Activated T-cell treated with anti-CD3 and anti-CD28 coated beads for 1 hour (primary cell): Measurements from ENCODE around the gene UBE2I.

ENCODE experiments used
- DNase-seq: peaks from one replicate; pipeline ENCODE4 v3.0.0-alpha.2; 2020; ENCODE audit warnings: low read depth

Gene UBE2I

DNA sequence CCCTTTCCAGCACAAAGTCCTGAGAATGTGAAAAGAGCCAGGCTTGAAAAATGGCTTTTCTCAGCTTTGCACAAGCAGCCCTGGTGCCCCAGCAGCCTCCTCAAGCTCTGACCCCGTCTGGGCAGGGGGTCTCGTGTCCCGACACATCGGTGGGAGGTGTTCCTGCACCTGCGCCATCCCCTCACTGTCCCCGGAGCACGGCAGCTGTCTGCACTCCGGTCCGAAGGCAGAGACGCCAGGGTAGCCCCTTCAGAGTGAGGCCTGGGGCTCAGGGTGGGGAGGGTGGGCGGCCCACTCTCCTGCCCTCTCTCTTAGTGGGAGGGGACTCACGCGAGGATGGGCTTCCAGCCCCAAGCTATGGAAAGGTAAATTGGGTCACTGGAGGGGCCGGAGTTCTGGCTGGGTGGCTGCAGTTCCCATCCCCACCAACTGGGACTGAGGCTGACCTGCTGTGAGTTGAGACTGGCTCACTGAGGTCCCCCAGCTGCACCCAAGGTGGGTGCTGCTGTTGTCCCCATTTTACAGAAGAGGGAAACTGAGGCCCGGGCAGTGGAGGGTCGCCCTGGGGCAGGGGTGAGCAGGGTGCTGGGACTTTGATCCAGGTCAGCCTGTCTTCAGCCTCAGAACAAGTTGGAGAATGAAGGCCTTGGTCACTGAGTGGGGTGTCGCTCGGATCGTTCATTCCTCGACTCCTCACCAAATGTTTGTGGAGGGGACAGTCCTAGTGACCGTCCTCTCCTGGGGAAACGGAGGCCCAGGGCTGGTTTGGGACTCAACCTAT is 21.7 kb downstream of the UBE2I start:
- no peak for DNase-seq

DNA sequence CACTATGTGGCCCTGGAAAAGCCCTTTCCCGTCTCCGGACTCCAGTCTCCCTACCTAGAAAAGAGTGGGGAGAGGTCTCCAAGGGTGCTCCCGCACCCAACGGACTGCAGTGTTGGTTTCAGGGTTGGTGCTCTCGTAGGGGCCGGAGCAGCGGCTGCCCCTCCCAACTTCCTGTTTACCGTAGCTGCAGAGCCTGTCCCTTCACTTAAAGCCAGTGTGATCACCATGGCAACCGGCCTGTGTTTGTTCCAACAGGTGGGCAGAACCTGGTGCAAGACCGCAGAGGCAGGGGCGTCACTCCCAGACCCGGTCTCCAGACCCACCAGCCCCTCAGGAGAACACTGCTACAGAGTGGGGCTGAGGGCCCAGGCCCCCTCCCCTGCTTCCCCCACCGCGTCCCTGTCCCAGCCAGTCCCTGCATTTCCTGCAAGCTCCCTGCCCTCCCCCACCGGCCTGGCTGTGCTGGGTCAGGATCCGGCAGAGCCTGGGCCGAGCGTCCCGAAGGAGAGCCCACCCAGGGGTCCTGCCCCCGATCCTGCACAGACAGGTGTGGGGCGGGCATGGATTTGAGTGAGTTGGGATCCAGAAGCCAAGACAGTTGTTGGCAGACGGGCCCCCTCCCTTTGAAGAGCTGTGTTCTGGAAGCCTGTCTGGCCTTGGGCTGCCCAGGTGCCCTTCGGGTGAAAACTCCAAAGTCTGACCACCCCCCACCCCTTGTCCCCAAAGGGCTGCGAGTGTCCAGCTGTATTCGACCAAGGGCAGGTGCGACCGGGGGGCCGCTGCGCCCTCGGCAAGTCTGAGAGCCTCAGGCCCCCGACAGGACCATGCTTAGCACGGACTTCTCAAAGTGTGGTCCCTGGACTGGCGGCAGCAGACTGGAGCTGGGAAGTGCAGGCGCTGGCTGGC is 22.5 kb downstream of the UBE2I start:
- DNase-seq: peak; percentile 29

DNA sequence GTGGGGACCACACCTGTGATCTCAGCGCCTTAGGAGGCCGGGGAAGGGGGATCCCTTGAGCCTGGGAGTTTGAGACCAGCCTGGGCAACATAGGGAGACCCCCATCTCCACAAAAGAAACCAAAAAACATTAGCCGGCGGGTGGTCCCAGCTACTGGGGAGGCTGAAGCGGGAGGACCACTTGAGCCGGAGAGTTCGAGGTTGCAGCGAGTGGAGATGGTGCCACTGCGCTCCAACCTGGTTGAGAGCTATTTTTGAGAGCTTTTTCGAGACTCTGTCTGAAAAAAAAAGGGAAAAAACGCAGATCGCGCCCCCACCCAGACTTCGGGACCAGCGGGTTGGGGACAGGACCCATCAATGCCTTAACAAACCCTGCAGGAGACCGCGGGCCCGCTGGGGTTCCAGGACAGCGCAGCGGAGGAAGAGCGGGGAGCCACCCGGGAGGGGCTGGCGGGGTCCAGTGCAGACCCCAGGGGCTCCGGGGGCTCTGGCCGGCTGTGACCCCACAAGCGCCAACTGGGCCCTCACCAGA is 23.2 kb downstream of the UBE2I start:
- DNase-seq: no peak

DNA sequence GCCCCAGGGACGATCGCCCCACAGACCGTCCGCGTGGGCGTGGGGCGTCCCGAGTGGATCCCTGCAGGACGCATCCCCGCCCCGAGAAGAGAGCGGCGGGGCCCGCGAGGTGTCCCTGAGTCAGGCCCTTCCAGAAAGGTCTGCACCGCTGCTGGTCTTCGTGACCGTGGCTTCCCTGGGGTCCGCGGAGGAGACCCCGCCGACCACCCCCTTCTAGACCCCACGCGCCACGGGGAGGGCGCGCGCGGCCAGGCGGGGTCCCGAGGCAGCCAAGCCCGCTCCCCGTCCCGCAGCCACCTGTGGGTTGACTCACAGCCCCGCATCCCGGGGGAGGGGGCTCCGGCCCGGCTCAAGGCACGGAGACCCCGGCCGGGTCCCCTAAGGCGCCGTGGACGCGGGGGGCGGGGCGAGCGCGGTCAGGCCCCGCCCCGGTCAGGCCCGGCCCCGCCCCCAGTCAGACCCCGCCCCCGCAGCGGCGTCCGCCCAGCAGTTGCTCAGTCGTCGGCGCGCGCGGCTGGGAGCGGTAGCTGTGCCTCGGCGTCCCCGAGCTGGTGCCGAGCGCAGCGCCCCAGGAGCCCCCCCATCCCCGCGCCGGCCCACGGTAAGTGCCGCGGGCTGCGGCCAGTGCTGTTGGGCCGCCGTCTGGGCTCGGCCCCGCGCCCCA is 23.8 kb downstream of the UBE2I start, which contains the start of gene BAIAP3:
BAIAP3 (plus strand) TSS at position 497 of the 664 bp plus-strand sequence. CDS start 4,905 bp downstream, outside the sequence.
- peak; percentile 46 for DNase-seq

DNA sequence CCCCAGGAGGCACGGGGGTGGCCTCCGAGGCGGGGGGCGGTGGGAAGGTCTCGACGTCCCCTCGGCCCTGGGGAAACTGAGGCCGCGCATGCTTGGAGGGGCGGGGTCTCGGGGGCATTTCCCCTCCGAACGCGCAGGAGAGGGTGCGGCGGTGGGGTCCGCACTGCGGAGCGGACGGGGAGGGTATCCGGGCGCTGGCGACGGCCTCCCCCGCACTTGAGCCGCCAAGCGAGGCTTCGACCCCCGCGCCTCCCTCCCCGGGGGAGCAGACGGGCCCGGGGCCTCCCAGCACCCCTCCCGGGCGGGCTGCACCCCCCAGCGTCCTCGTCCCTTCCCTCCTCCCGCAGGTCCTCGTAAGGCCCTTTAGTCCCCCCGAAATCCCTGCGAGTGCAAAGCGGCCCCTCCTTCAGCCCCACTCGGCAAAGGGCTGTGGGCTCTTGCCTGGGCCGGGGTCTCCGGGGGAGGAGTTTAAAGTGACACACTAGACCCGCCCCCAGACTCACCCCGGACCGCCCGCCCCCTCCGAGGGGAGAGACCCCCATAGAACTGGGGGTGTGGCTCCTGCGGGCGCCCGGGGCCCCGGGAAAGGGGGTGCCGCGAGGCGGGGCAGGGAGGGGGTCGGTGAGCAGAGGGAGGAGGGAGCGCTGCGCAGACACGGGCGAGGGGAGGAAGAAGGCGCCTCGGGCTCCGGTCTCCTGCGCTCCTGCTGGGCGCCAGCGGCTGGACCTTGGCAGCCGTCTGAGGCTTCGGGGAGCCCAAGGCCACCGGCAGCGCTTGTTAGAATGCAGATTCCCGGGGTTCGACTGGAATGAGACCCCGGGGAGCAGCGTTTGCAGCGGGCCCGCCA is 24.6 kb downstream of the UBE2I start:
- DNase-seq: no peak

DNA sequence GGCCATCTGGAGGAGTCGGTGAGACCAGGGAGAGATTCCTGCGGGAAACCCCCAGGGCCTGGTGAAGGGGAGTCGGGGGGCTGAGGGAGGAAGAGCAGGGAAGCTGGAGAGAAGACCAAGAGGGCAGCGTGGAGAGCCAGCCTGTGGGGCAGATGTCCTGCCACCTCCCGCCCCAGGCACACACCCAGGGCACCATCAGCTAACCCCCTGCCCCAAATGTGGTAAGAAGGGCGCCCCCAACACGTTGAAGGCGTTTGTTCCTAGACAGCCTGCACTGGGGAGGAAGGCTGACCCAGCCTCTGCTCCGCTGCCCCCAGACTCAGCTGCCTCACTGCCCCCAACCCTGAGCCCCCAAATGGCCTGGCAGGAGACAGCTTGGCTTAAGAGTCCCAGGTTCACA is 25.3 kb downstream of the UBE2I start:
- DNase-seq: no peak

DNA sequence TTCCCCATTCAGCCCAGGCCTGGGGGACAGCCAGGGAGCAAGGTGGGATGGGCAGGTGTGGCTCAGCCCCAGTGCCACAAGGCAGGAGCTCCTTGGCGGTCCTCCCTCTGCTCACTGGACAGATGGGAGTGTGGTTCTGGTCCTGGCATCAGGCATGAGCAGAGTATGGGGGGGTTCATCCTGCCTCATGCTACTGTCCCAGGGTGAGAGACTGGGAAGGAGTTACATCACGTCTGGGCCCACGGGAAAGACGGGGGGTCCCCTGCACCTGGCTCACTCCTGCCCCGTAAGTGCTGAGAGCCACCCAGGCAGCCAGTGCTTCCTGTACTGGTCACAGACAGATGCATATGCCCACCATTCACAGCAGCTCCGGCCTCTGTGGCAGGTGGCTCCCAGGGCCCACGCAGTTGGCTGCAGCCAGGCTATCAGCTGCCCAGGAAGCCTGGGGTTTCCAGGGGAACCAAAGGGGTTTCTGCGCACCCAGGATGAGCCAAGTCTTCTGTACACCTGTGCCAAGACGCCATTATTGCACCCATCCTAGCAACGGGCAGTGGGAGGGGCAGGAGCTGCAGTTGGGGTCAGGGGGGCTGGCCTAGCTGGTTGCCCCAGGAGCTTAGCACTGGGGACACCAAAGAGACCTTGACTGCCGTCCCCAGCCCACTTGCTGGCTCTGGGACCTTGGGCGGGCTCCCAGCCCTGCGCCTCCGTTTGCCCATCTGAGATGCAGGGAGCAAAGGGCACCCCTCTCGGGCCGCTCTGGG is 26.0 kb downstream of the UBE2I start:
- no peak for DNase-seq

DNA sequence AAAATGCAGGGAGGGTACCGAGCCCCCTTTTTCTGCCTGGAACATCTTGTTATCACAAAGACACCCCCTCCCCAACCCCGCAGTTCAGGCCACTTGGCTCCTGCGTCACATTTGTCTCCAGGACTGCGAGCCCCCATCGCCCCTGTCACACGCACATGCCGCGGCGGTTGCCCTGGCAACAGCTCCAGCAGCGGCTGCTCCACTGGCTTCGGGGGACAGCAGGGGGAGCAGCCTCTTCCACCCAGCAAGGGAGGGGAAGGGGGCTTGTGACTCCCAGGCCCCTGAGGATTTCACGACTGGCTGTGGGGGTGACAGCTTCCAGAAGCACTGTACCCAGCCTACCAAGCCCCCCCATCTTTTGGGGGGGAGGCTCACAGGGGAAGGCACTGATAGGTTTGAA is 26.6 kb downstream of the UBE2I start:
- DNase-seq: no peak

DNA sequence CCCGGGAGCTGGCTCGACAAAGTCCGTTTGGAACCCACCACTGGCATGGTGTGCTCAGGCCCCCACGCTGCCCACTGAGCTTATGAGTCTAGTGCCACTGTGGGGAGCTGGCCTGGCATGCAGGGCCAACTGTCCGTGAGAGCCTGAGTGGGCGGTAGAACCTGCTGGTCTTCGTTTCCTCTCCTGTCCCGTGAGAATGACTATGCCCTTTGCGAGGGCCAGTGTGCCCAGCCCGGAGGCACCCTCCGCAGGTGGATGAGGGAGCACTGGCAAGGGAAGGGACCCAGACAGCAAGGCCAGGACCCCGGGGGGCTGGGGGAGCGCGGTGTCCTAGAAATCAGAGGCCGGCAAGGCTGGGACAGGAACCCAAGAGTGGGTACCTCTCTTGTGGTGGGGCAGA is 27.2 kb downstream of the UBE2I start:
- DNase-seq: no peak

DNA sequence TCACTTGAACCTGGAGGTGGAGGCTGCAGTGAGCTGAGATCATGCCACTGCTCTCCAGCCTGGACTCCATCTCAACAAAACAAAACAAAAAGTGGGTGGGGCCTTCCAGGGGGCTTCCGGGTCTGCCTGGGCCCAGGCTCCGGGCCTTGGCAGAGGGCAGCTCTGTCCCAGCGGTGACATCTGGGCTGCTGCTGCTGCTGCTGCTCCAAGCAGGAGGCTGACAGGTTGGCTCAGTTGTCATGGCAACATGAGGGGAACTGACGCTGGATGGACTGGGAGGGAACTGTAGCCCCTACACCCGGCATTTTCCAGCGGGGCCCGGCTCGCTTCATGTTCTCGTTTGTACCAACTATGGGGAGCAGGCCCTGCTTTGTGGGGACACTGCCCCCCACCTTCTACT is 28.1 kb downstream of the UBE2I start:
- no peak for DNase-seq

DNA sequence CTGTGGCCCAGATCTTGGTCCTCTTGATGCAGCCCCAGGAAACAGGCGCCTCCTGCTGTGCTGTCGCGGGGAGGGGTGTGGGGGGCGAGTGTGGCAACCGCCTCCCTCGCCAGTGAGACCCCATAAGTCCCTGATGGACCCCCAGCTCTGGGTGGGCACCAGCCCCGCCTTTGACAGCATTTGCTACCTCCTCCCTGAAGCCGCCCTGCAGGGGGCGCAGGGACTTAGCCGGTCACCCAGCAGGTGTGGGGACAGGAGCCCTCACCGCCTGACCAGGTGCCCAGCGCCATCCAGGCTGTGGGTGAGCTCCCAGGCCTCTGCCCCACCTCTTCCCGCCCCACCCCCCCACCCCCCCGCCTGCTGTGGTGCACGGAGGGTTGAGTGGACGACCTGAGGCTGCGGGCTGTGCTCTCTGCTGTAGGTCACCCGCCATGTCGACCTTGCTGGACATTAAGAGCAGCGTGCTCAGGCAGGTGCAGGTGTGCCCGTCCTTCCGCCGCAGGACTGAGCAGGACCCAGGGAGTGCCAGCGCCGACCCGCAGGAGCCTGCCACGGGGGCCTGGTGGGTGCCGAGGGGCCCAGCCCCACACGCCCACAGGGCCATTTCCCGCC is 28.8 kb downstream of the UBE2I start:
- no peak for DNase-seq

DNA sequence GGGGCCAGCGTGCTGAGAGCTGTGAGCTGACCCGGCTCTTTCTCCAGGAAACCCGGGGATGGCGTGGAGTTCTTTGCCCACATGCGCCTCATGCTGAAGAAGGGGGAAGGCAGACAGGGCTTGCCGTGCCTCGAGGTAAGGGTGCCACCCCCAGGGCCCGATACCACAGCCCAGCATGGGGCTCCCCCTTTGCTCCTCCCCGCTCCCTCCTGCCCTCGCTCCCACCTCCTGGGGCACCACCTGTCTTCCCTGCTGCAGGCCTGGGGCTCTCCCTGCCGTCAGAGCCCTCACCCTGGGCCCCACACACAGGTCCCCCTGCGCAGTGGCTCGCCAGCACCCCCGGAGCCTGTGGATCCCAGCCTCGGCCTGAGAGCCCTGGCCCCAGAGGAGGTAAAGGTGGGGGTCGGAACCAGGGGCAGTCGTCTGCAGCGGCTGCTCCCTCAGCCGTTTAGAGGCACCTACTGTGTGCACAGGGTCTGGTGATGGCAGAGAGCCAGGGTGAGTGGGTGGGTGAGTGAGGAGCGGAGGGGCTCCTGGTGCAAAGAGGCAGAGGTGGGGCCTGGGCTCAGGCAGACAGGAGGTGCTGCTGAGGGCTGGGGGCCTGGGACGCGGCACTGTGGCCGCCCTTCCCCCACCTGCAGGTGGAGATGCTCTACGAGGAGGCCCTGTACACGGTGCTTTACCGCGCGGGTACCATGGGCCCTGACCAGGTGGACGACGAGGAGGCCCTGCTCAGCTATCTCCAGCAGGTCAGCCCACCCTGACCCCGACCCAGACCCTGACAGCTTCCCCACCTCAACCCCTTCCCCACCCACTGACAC is 29.6 kb downstream of the UBE2I start:
- DNase-seq: no peak

DNA sequence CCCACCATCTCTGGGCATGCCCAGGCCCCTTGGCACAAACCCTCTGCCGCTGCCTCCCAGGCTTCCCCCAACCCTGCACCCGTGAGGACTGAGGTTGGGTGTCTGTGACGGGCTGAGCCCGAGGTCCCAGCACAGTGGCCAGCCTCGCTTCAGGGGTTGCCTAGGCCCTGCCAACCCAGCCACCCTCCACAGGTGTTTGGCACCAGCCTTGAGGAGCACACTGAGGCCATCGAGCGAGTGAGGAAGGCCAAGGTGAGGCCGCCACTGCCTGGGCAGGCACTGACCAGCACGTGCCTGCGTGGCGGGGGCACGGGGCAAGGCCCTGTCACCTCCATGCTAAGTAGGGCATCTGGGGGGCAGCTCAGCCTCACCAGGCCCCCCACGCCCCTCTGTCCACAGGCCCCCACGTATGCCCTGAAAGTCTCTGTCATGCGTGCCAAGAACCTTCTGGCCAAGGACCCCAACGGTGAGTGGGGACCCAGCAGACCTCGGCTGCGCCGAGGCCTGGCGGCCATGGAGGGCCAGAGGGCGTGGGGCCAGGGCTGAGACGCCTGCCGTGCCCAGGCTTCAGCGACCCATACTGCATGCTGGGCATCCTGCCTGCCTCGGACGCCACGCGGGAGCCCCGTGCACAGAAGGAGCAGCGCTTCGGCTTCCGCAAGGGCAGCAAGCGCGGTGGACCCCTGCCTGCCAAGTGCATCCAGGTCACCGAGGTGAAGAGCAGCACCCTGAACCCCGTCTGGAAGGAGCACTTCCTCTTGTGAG is 31.5 kb downstream of the UBE2I start:
- DNase-seq: no peak

DNA sequence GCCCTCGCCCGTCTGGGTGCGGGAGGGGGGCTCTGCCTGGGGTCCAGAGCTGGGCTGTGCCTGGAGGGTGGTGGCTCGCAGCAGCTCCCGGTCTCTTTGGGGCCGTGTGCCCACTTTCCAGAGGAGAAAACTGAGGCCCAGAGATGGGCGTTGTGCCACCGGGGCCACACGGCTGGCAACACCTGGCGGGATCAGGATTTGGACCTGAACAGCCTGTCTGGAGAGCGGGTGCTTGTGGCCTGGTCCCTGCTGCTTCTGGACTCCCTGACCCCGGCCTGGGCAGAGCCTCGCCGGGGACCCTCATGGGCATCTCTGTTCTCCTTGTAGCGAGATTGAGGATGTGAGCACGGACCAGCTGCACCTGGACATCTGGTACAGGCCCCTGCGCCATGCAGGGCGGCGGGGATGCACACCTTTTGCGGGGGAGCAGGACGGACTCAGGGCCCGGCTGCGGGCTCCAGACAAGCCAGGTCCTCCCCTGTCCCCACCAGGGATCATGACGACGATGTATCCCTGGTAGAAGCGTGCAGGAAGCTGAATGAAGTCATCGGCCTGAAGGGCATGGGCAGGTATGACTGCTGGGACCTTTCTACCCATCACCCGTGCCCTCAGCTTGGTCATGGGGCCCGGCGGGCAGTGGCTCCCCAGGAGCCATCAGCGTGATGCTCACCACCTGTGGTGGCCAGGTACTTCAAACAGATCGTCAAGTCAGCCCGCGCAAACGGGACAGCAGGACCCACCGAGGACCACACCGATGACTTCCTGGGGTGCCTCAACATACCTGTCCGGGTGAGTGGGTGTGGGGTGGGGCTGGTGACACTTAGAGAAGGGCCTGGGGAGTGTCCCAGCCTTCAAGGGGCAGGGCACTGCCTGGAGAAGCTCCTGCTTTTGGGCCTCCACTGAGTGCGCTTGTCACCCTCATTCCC is 32.3 kb downstream of the UBE2I start:
- no peak for DNase-seq

DNA sequence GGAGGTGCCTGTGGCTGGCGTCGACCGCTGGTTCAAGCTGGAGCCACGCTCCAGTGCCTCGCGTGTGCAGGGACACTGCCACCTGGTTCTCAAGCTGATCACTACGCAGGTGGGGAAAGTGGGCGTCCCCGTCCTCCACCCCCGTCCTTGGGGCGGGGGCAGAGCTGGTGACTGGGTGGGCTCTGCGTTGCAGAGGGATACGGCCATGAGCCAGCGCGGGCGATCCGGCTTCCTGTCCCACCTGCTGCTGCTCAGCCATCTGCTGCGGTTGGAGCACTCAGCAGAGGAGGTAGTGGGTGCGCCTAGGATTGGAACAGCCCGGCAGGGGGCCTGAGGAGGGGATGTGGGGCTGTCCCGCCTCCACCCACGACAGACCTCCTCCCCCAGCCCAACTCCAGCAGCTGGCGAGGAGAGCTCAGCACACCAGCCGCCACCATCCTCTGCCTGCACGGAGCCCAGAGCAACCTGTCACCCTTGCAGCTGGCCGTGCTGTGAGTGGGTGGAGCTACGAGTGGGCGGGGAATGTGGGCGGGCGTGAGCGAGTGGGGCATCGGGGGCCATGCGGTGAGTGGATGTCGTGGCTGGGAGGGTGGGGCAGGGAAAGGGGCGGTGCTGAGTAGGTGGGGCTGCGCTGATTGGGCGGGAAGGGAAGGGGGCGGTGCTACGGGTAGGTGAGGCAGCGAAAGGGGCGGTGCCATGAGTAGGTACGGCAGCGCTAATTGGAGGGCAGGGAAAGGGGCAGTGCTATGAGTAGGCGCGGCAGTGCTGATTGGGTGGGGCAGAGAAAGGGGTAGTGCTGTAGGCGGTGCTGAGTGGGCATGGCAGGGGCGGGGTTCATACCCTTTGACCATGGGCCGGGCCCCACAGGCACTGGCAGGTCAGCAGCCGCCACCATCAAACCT is 33.3 kb downstream of the UBE2I start:
- peak; percentile 94 for DNase-seq
